Lower leg skin (tissue), 4 donors: ENCODE results near the gene TMCO4. TPM values are rescaled to one million over a fixed set of nuclear protein-coding genes. Genes with fewer than 3 reads are reported as not detected.
"Not testable (repeated sequence)": the region's sequence is repeated elsewhere in the genome, so short reads cannot be mapped to it uniquely, and the experiment has no call there.

Experiments
- DNase-seq, 2 donors: peaks; one replicate each; pipeline ENCODE4 v3.0.0-alpha.2; 2019; ENCODE audit warnings: low spot score in 2 of 2
- H3K4me3 ChIP-seq: fragments of 200-600 bp; sonication (generic); 2 replicates; pipeline ENCODE4 v1.5.1; 2017; ENCODE audit warnings: mild to moderate bottlenecking, low read depth; ENCODE audit not compliant: poor library complexity, severe bottlenecking
- POLR2A ChIP-seq, 2 donors: fragments of 450-650 bp; IDR thresholded peaks; one replicate each; pipeline ENCODE4 v1.6.1; 2016 to 2017; ENCODE audit warnings: antibody characterized with exemption in 2 of 2, mild to moderate bottlenecking in 1 of 2, moderate library complexity in 1 of 2
- WGBS, 2 donors: methylation state at CpG; one replicate each; pipeline ENCODE4 v1.1.5; 2018; 5-methylcytosine and 5-hydroxymethylcytosine counted together
- intact Hi-C: fragments of 100-400 bp; cut with DNase I; formaldehyde crosslinking; loops from one replicate; pipeline ENCODE4 v1.15.0; 2023; ENCODE audit warnings: low total_unique reads
- total RNA-seq, 4 donors: library from RNA; depleted of rRNA; stranded (reverse); fragments of >200 nt; gene quantifications; one replicate each; pipeline ENCODE4 v1.1.0, GENCODE V29; 2016
- TF ChIP-seq, protein P1 (sequence below), 3 donors: fragments of 450-650 bp; IDR thresholded peaks; one replicate each; pipeline ENCODE4 v1.5.1; 2016; ENCODE audit warnings: antibody characterized with exemption in 3 of 3, mild to moderate bottlenecking in 3 of 3, moderate library complexity in 2 of 3

Gene TMCO4
- total RNA-seq, 4 donors from 2014 or later = 10.6 to 26.7 (median 18.7) TPM

DNA sequence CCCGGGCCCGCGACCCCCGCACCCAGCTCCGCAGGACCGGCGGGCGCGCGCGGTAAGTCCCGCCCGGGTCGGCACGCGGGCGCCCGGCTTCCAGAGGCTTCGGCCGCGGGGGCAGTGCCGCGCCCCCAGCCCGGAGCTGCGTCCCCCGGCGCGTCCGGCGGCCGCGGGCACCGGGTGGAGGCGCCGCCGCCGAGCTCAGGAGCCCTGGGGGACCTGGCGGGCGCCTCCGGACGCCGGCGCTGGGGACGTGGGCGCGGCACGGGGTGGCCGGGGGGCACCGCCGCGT lies 155.4 kb downstream of the TMCO4 start:
- intact Hi-C loops = loop anchor here (10.0 kb wide), 1 partner anchor 160 kb away; the partner anchor contains the start of gene CAPZB
- no peak for TF ChIP-seq POLR2A (IDR thresholded peaks at IDR 0.05)
- TF ChIP-seq, protein P1, sequence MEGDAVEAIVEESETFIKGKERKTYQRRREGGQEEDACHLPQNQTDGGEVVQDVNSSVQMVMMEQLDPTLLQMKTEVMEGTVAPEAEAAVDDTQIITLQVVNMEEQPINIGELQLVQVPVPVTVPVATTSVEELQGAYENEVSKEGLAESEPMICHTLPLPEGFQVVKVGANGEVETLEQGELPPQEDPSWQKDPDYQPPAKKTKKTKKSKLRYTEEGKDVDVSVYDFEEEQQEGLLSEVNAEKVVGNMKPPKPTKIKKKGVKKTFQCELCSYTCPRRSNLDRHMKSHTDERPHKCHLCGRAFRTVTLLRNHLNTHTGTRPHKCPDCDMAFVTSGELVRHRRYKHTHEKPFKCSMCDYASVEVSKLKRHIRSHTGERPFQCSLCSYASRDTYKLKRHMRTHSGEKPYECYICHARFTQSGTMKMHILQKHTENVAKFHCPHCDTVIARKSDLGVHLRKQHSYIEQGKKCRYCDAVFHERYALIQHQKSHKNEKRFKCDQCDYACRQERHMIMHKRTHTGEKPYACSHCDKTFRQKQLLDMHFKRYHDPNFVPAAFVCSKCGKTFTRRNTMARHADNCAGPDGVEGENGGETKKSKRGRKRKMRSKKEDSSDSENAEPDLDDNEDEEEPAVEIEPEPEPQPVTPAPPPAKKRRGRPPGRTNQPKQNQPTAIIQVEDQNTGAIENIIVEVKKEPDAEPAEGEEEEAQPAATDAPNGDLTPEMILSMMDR (IDR thresholded peaks at IDR 0.05) = no peak
- no peak for DNase-seq
- H3K4me3 ChIP-seq = peak overlapping the region; percentile 70
- 0% methylated on average over 12 of the region's 51 CpGs; no CpG with 5 or more reads in 1 of the 2 donors for WGBS, 2 donors

DNA sequence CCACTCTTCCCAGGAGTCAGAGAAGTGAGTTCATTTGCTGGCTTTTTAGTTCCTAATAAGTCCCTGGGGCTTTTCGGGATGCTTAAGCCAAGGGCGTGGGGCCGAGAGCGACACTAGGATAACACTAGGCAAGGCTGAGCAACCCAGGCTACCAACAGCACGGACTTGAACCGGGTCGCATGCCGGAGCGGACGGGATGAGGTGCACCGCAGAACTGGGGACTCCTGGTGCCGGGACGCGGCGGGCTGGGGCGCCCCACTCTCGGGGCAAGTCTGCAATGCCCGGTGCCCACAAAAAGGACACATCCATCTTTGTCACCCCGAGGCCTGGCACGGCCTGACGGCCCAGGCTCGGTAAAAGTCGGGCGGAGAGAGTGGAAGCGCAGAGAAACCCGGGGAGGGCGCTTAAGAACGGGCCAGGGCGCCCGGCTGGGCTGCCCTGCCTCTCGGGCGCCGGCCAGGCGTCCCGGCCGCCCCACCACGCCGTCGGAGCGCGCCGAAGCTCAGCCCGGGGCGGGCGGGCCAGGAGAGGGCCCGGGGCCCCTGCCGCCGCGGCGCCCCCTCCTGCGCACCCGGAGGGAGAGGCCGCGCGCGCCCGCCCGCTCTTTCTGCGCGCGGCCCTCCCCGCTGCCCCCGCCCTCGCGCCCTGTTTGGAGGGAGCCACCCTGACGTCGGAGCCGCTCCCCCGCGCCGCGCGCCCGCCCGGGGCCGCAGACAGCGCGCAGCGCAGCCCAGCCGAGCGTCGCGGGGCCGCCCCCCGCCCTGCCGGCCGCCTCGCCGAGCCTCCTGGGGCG lies 155.9 kb downstream of the TMCO4 start, which contains the start of gene NBL1:
Gene NBL1, plus strand, starts transcription at position 710 of the 793 bp plus-strand sequence. CDS start 10,720 bp downstream, outside the sequence.
- intact Hi-C loops = loop anchor here (10.0 kb wide), 1 partner anchor 159 kb away; the partner anchor contains the start of gene CAPZB
- peak in 1 of 2 donors; percentile 94 for DNase-seq
- WGBS, 2 donors = 0 to 1% methylated on average over 12 to 27 of the region's 90 CpGs
- TF ChIP-seq POLR2A (IDR thresholded peaks at IDR 0.05) = no peak
- TF ChIP-seq, protein P1 (IDR thresholded peaks at IDR 0.05) = no peak
- H3K4me3 ChIP-seq = peak within 1 kb of the TSS; percentile 70

DNA sequence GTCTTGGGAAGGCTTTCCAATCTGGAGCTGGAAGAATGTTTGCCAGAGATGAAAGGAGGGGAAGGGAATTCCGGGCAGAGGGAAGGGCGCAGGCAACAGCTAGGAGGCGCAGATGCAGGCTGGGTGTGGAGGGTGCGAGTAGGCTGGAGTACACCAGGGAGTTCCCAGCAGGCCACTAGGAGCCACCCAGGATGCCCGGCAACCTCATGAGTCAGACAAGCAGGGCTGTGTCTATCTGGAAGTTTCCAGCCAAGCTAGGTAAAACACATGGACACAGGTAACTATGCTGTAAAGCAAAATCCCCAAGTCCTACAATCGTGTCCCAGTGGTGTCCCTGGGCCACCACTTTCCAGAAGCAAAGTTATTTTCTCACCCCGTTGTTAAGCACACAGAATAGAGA lies 156.6 kb downstream of the TMCO4 start:
- DNase-seq = no peak
- TF ChIP-seq, protein P1 (IDR thresholded peaks at IDR 0.05) = no peak
- no peak for TF ChIP-seq POLR2A (IDR thresholded peaks at IDR 0.05)
- H3K4me3 ChIP-seq = no peak overlapping the region
- intact Hi-C loops = loop anchor here (10.0 kb wide), 1 partner anchor 158 kb away; the partner anchor contains the start of gene CAPZB
- WGBS, 2 donors = 19 to 34% methylated on average over 7 of the region's 7 CpGs

DNA sequence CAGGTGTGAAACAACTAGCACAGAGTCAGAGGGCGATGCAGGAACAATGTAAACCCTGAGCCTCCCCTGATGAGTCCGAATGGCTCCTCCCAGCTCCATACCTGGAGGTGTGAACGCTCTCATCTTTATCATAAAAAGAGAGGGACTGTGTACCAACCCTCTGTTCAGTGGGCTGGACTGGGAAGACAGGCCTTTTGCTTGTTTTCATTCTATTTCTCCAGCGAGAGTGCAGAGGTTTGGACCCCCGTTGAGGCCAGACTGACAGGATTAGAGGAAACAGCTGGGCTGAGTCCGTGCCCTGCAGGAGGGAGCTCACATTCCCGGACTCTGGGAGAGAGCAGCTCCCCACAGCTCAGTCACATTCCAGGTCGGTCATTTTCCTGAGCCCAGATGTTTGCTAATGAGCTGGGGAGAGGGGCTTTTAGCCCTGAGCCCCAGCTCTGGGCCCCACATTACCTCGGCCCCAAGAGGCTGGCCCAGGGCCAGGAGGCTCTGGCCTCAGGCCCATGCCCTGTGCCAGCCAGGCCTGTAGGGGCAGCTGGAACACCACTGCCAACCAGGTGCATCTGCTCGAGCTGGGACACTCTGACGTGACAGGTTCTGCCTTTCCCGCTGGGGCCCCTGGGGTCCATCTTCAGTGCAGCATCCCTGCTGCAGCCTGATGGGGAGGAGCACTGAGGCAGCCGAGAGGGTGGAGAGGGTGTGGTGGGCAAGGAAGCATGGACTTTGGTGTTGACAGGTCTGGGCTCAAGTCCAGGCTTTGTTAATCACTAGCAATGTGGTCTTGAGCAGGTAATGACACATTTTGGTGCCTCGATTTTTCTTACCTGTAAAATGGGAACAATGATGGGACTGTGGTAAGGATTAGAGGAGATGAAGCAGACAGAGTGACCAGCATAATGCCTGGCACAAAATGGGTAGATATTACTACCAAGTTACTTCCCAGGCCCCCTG lies 159.1 kb downstream of the TMCO4 start:
- DNase-seq = peak in 1 of 2 donors; percentile 83

DNA sequence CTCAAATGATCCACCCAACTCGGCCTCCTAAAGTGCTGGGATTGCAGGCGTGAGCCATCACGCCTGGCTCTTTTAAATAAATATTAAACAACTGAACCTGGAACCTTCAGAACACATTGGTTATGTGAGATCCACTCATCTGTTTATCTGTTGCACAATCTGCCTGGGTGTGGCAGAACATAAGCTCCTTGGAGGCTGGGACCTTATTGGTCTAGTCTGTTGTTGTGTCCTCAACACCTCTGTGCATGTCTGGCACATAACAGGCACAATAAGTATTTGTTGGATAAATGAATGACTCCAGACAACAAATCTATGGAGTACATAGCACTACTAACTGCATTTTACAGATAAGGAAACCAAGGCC lies 159.7 kb downstream of the TMCO4 start:
- intact Hi-C loops = loop anchor here (10.0 kb wide), 1 partner anchor 155 kb away; the partner anchor contains the start of gene CAPZB
- no peak overlapping the region for H3K4me3 ChIP-seq
- no peak for TF ChIP-seq POLR2A (IDR thresholded peaks at IDR 0.05)
- TF ChIP-seq, protein P1 (IDR thresholded peaks at IDR 0.05) = no peak
- 28 to 41% methylated on average over 3 of the region's 3 CpGs for whole genome bisulfite sequencing, 2 donors
- DNase-seq = peak; percentile 67 to 84

More for the DNA sequence above, 159.1 kb downstream of the TMCO4 start:
- TF ChIP-seq, protein P1 (IDR thresholded peaks at IDR 0.05) = no peak
- no peak for TF ChIP-seq POLR2A (IDR thresholded peaks at IDR 0.05)
- intact Hi-C loops = loop anchor here (10.0 kb wide), 1 partner anchor 156 kb away; the partner anchor contains the start of gene CAPZB
- H3K4me3 ChIP-seq = no peak overlapping the region
- 34 to 35% methylated on average over 14 of the region's 14 CpGs for WGBS, 2 donors

DNA sequence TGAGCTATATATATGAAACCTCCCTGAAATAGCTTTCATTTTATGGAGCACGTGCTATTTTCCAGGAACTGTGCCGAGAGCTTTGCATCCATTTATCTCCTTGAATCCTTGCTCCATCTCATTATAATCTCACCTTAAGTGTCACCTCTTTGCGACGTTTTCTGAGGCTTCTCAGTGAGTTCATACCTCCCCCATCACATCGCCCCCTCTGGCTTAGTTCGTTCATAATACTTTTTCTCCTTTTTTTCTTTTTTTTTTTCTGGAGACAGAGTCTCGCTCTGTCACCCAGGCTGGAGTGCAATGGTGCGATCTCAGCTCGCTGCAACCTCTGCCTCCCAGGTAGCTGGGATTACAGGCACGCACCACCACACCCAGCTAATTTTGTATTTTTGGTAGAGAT lies 160.5 kb downstream of the TMCO4 start:
- H3K4me3 ChIP-seq, intact Hi-C loops: not testable (repeated sequence)
- WGBS, 2 donors = 81 to 84% methylated on average over 10 of the region's 10 CpGs
- peak in 1 of 2 donors; percentile 23 for DNase-seq
